HepG2 (cell line): Measurements from ENCODE around the gene CD4. TPM values are rescaled to one million over a fixed set of nuclear protein-coding genes. Genes with fewer than 3 reads are reported as not detected.

Experiments used
- HNRNPUL1 ChIP-seq: fragments of 200-400 bp; formaldehyde crosslinking; IDR thresholded peaks from 2 replicates; pipeline ENCODE4 v1.6.1; 2017; ENCODE audit warnings: low read depth, mild to moderate bottlenecking, low read length, moderate library complexity
- PHF8 ChIP-seq: sonication (generic); formaldehyde crosslinking; IDR thresholded peaks from 2 replicates; pipeline ENCODE4 v1.5.0; 2020; ENCODE audit warnings: missing genetic modification reagents
- ZBTB20 ChIP-seq: sonication (generic); formaldehyde crosslinking; IDR thresholded peaks from 2 replicates; pipeline ENCODE4 v1.8.1; 2023; ENCODE audit warnings: missing genetic modification reagents, low read depth, mild to moderate bottlenecking, borderline replicate concordance
- ZBTB3 ChIP-seq: sonication (generic); formaldehyde crosslinking; IDR thresholded peaks from 2 replicates; pipeline ENCODE4 v1.4.0; 2020; ENCODE audit warnings: low read depth, mild to moderate bottlenecking, moderate library complexity, missing genetic modification reagents, borderline replicate concordance
- ZNF296 ChIP-seq: sonication (generic); formaldehyde crosslinking; conservative IDR thresholded peaks from 2 replicates; pipeline ENCODE4 v1.5.0; 2020; ENCODE audit warnings: mild to moderate bottlenecking, missing genetic modification reagents
- ZNF331 ChIP-seq: sonication (generic); formaldehyde crosslinking; IDR thresholded peaks from 2 replicates; pipeline ENCODE4 v1.4.0; 2020; ENCODE audit warnings: missing genetic modification reagents
- ZNF333 ChIP-seq: sonication (generic); formaldehyde crosslinking; IDR thresholded peaks from 2 replicates; pipeline ENCODE4 v1.4.0; 2020; ENCODE audit warnings: mild to moderate bottlenecking, missing genetic modification reagents, borderline replicate concordance
- ZNF550 ChIP-seq: sonication (generic); formaldehyde crosslinking; IDR thresholded peaks from 2 replicates; pipeline ENCODE4 v1.4.0; 2020; ENCODE audit warnings: mild to moderate bottlenecking, missing genetic modification reagents, borderline replicate concordance
- polyA plus RNA-seq, 8 experiments: library from polyadenylated mRNA; depleted of rRNA in 3 of 8; stranded (reverse) in 7 of 8; unstranded in 1 of 8; fragments of >200 nt; fragmentation: Illumina TruSeq in 4 of 8; extraction: Trizol in 4 of 8; gene quantifications; 2 replicates each; pipeline versions ENCODE4 v1.2.1 to v1.2.3, GENCODE V29; 2011 to 2016; ENCODE audit warnings: low read depth in 4 of 8, missing spikeins in 1 of 8, mixed read lengths in 1 of 8; ENCODE audit not compliant: insufficient read depth in 1 of 8
- total RNA-seq, 5 experiments: library from RNA; depleted of rRNA; stranded (reverse); fragments of >200 nt; fragmentation: Illumina TruSeq; extraction: Trizol; gene quantifications; 2 replicates each; pipeline ENCODE4 v1.2.3, GENCODE V29; 2016; ENCODE audit warnings: low read depth in 1 of 5
- TF ChIP-seq, protein P1 (sequence below): sonication (generic); formaldehyde crosslinking; IDR thresholded peaks from 2 replicates; pipeline ENCODE4 v1.4.0; 2020; ENCODE audit warnings: missing genetic modification reagents, borderline replicate concordance
- TF ChIP-seq, protein P2 (sequence below): sonication (generic); formaldehyde crosslinking; IDR thresholded peaks from 2 replicates; pipeline ENCODE4 v1.4.0; 2020; ENCODE audit warnings: missing genetic modification reagents; ENCODE audit errors: not compliant biosample characterization
- TF ChIP-seq, protein P3 (sequence below): IDR thresholded peaks from 2 replicates; pipeline ENCODE4 v1.6.1; 2016; ENCODE audit warnings: missing biosample characterization, missing genetic modification reagents, low read depth
- TF ChIP-seq, protein P4 (sequence below): sonication (generic); formaldehyde crosslinking; IDR thresholded peaks from 2 replicates; pipeline ENCODE4 v1.9.0; 2021; ENCODE audit warnings: mild to moderate bottlenecking, missing genetic modification reagents

CD4 gene
- total and polyA plus RNA-seq, 2 of the 13 experiments (the other 11 are each of a cell fraction or from before 2014, with no cell fraction given) = 0.07 to 0.95 TPM

DNA sequence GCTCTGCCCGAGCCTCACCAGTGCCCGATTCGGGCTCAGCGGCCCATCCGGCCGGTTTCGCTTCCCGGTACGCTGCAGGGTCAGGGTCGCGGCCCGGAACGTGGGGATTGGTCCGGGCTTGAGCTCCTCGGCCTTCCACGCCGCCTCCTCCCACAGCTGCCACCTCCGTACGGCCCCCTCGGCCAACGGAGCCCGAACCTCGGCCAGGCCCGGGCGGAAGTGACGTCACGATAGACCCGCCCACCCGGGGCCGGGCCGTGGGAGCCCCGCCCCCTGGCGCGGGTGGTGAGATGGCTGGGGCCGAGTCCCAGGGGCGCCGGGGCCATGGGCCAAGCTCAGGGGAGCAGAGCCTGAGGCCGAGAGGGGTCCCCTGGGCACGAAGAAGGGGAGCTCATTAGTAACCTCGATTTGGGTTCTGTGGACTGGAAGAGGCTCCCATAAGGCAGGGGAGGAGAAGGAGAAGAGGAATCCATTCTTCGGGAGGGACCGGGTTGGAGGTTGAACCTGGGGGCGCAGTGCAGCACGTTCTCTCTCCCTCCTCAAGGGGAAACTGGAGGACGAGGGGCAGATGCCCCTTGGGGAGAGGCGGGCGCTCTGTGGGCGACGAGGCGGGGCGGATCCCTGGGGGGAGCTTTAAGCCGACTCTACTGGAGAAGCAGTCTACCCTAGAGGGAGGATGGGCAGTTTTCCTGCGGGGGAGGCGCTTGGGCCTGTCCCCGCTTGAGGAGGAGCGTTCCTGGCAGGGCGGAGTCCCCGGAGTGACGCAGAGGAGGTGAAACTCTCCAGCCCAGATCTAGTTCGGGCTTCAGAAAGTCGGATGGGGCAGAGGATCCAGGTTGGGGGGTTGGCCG is 36.2 kb upstream of the CD4 start, which contains the start of gene MLF2 (continued):
- TF ChIP-seq, protein P1, sequence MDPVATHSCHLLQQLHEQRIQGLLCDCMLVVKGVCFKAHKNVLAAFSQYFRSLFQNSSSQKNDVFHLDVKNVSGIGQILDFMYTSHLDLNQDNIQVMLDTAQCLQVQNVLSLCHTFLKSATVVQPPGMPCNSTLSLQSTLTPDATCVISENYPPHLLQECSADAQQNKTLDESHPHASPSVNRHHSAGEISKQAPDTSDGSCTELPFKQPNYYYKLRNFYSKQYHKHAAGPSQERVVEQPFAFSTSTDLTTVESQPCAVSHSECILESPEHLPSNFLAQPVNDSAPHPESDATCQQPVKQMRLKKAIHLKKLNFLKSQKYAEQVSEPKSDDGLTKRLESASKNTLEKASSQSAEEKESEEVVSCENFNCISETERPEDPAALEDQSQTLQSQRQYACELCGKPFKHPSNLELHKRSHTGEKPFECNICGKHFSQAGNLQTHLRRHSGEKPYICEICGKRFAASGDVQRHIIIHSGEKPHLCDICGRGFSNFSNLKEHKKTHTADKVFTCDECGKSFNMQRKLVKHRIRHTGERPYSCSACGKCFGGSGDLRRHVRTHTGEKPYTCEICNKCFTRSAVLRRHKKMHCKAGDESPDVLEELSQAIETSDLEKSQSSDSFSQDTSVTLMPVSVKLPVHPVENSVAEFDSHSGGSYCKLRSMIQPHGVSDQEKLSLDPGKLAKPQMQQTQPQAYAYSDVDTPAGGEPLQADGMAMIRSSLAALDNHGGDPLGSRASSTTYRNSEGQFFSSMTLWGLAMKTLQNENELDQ (CRISPR knock-in tag) = peak; percentile 28; the same call in 1 of the 2 replicates
- TF ChIP-seq, protein P2, sequence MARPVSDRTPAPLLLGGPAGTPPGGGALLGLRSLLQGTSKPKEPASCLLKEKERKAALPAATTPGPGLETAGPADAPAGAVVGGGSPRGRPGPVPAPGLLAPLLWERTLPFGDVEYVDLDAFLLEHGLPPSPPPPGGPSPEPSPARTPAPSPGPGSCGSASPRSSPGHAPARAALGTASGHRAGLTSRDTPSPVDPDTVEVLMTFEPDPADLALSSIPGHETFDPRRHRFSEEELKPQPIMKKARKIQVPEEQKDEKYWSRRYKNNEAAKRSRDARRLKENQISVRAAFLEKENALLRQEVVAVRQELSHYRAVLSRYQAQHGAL (CRISPR knock-in tag) = peak; percentile 69
- TF ChIP-seq PHF8 (CRISPR knock-in tag) (peak; percentile 98), ZNF331 (CRISPR knock-in tag) (peak; percentile 27), ZNF296 (no peak), ZNF550 (CRISPR knock-in tag) (no peak), ZNF333 (CRISPR knock-in tag) (peak; percentile 87), ZBTB3 (no peak; the same call in 1 of the 2 replicates), HNRNPUL1 (no peak), ZBTB20 (CRISPR knock-in tag) (0 out of 2 replicates have a peak, but pooled peaks have one; percentile 12)
- TF ChIP-seq, protein P3, sequence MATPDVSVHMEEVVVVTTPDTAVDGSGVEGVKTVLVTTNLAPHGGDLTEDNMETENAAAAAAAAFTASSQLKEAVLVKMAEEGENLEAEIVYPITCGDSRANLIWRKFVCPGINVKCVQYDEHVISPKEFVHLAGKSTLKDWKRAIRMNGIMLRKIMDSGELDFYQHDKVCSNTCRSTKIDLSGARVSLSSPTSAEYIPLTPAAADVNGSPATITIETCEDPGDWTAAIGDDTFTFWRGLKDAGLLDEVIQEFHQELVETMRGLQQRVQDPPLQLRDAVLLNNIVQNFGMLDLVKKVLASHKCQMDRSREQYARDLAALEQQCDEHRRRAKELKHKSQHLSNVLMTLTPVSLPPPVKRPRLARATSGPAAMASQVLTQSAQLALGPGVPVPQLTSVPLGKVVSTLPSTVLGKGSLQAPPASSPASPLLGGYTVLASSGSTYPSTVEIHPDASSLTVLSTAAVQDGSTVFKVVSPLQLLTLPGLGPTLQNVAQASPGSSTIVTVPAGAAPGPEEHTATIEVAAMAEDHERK (CRISPR knock-in tag) = no peak
- TF ChIP-seq, protein P4, sequence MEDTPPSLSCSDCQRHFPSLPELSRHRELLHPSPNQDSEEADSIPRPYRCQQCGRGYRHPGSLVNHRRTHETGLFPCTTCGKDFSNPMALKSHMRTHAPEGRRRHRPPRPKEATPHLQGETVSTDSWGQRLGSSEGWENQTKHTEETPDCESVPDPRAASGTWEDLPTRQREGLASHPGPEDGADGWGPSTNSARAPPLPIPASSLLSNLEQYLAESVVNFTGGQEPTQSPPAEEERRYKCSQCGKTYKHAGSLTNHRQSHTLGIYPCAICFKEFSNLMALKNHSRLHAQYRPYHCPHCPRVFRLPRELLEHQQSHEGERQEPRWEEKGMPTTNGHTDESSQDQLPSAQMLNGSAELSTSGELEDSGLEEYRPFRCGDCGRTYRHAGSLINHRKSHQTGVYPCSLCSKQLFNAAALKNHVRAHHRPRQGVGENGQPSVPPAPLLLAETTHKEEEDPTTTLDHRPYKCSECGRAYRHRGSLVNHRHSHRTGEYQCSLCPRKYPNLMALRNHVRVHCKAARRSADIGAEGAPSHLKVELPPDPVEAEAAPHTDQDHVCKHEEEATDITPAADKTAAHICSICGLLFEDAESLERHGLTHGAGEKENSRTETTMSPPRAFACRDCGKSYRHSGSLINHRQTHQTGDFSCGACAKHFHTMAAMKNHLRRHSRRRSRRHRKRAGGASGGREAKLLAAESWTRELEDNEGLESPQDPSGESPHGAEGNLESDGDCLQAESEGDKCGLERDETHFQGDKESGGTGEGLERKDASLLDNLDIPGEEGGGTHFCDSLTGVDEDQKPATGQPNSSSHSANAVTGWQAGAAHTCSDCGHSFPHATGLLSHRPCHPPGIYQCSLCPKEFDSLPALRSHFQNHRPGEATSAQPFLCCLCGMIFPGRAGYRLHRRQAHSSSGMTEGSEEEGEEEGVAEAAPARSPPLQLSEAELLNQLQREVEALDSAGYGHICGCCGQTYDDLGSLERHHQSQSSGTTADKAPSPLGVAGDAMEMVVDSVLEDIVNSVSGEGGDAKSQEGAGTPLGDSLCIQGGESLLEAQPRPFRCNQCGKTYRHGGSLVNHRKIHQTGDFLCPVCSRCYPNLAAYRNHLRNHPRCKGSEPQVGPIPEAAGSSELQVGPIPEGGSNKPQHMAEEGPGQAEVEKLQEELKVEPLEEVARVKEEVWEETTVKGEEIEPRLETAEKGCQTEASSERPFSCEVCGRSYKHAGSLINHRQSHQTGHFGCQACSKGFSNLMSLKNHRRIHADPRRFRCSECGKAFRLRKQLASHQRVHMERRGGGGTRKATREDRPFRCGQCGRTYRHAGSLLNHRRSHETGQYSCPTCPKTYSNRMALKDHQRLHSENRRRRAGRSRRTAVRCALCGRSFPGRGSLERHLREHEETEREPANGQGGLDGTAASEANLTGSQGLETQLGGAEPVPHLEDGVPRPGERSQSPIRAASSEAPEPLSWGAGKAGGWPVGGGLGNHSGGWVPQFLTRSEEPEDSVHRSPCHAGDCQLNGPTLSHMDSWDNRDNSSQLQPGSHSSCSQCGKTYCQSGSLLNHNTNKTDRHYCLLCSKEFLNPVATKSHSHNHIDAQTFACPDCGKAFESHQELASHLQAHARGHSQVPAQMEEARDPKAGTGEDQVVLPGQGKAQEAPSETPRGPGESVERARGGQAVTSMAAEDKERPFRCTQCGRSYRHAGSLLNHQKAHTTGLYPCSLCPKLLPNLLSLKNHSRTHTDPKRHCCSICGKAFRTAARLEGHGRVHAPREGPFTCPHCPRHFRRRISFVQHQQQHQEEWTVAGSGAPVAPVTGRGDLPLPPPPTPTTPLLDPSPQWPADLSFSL (CRISPR knock-in tag) = no peak
